ENCODE data around the gene TBC1D22A. TPM values are rescaled to one million over a fixed set of nuclear protein-coding genes. Genes with fewer than 3 reads are reported as not detected.

TBC1D22A gene
- polyA plus RNA-seq, 1 of the 3 experiments (the other 2 are of a cell fraction) = 16.5 TPM

- H3K27ac ChIP-seq (ENCODE audit: low read depth in 2 of 2, low read length in 1 of 2) = no peak overlapping the region
- no peak for DNase-seq
- WGBS (ENCODE audit: low lambda C conversion rate) = 79% methylated on average over 7 of the region's 12 CpGs
- no peaks in the 10 kb centered on the region for H3K79me2 ChIP-seq (ENCODE audit: insufficient read depth)
- no peak overlapping the region for H2AFZ ChIP-seq (ENCODE audit: low read depth)
- H3K9me3 ChIP-seq = no peaks in the 10 kb centered on the region
- H3K9me2 ChIP-seq = no peaks in the 10 kb centered on the region
- H3K4me1 ChIP-seq (ENCODE audit: control insufficient read depth in 1 of 2, insufficient read depth in 2 of 2, low read depth in 1 of 2, low read length in 1 of 2) = no peaks in the 10 kb centered on the region; a peak in 1 of 4 replicates
- no peak overlapping the region for H3K9ac ChIP-seq
- H3K4me2 ChIP-seq = no peak overlapping the region
- H3K4me3 ChIP-seq (ENCODE audit: low read depth in 2 of 2, low read length in 1 of 2) = no peak overlapping the region
- TF ChIP-seq JUND (IDR thresholded peaks at IDR 0.05) (no peak), USF1 (IDR thresholded peaks at IDR 0.05; ENCODE audit: borderline replicate concordance, low read depth) (no peak), POLR2AphosphoS5 (IDR thresholded peaks at IDR 0.05; ENCODE audit: low read depth, low read length) (no peak), IRF3 (IDR thresholded peaks at IDR 0.05; ENCODE audit: low read depth, low read length) (no peak), NFIC (IDR thresholded peaks at IDR 0.05; ENCODE audit: borderline replicate concordance) (no peak), SMC3 (IDR thresholded peaks at IDR 0.05; ENCODE audit: low read depth, low read length) (no peak), ZBTB33 (IDR thresholded peaks at IDR 0.05; ENCODE audit: borderline replicate concordance, low read depth) (no peak), PBX3 (IDR thresholded peaks at IDR 0.05) (no peak), REST (IDR thresholded peaks at IDR 0.05; ENCODE audit: low read depth, low read length) (no peak), EZH2phosphoT487 (IDR thresholded peaks at IDR 0.05; ENCODE audit: borderline replicate concordance, low read depth) (no peak), RAD21 (IDR thresholded peaks at IDR 0.05; ENCODE audit: low read length) (no peak), MEF2A (IDR thresholded peaks at IDR 0.05; ENCODE audit: borderline replicate concordance, low read depth) (no peak), RCOR1 (IDR thresholded peaks at IDR 0.05; ENCODE audit: low read length) (no peak)
- CTCF ChIA-PET = interaction anchor here (1.1 kb wide), 1 partner anchor 261 kb away, joined by 3 read pairs; no protein-coding TSS in a partner anchor
- H4K20me1 ChIP-seq (ENCODE audit: insufficient read depth) = no peaks in the 10 kb centered on the region
- H3K36me3 ChIP-seq (replicated peaks in 1 of 2; ENCODE audit: control insufficient read depth in 1 of 2, insufficient read depth in 2 of 2, low read length in 1 of 2) = peaks cover 0 to 2% of the 10 kb centered on the region in 2 experiments
- POLR2A ChIA-PET = no interaction called here
- H3K27me3 ChIP-seq (ENCODE audit: insufficient read depth) = no peaks in the 10 kb centered on the region
- H3F3A ChIP-seq (replicated peaks; ENCODE audit: insufficient read depth) = no peaks in the 10 kb centered on the region
Observed at GRCh38 chr22:47059701-47060161, 297.3 kb downstream of the TBC1D22A start.
